DND-41 (cell line): ENCODE results near the gene FAR2.
"Not testable (repeated sequence)": the region's sequence is repeated elsewhere in the genome, so short reads cannot be mapped to it uniquely, and the experiment has no call there.

ENCODE experiments used
- ATAC-seq: fragments of 200-7000 bp; cut with Tn5 transposase; 3 replicates; pipeline ENCODE4 v1.9.1; 2021; ENCODE audit warnings: low read depth; ENCODE audit not compliant: insufficient read depth
- DNase-seq: peaks from one replicate; pipeline ENCODE4 v3.0.0-alpha.2; 2020
- H2AFZ ChIP-seq: 2 replicates; pipeline ENCODE4 v1.6.0; 2012; ENCODE audit warnings: low read depth, low read length
- H3K27ac ChIP-seq: 2 replicates; pipeline ENCODE4 v1.5.1; 2012; ENCODE audit warnings: low read length, inconsistent platforms
- H3K27me3 ChIP-seq: fragments of 200-600 bp; sonication (generic); 2 replicates; pipeline ENCODE4 v1.6.0; 2012; ENCODE audit warnings: low read length, mild to moderate bottlenecking, inconsistent platforms; ENCODE audit not compliant: insufficient read depth, poor library complexity
- H3K36me3 ChIP-seq: 2 replicates; pipeline ENCODE4 v1.5.1; 2012; ENCODE audit warnings: low read length, inconsistent platforms; ENCODE audit not compliant: insufficient read depth
- H3K4me1 ChIP-seq: 2 replicates; pipeline ENCODE4 v1.5.1; 2012; ENCODE audit warnings: mild to moderate bottlenecking, low read length; ENCODE audit not compliant: insufficient read depth
- H3K4me2 ChIP-seq: 2 replicates; pipeline ENCODE4 v1.6.0; 2012; ENCODE audit warnings: mild to moderate bottlenecking, moderate library complexity, low read length, inconsistent platforms; ENCODE audit not compliant: insufficient read depth
- H3K4me3 ChIP-seq, 2 experiments: fragments of 200-600 bp in 1 of 2; shearing (Covaris generic) in 1 of 2; 2 replicates each; pipeline ENCODE4 v1.5.1; 2012 to 2016; ENCODE audit warnings: inconsistent platforms in 2 of 2, low read length in 2 of 2, mild to moderate bottlenecking in 2 of 2, low read depth in 1 of 2, moderate library complexity in 1 of 2
- H3K79me2 ChIP-seq: 2 replicates; pipeline ENCODE4 v1.6.0; 2012; ENCODE audit warnings: low read length, inconsistent platforms; ENCODE audit not compliant: insufficient read depth
- H3K9ac ChIP-seq: 2 replicates; pipeline ENCODE4 v1.6.0; 2012; ENCODE audit warnings: low read depth, mild to moderate bottlenecking, inconsistent platforms, low read length, moderate library complexity
- H3K9me3 ChIP-seq: 2 replicates; pipeline ENCODE4 v1.5.1; 2012; ENCODE audit warnings: low read length, moderate library complexity, mild to moderate bottlenecking, inconsistent platforms; ENCODE audit not compliant: insufficient read depth, severe bottlenecking
- H4K20me1 ChIP-seq: 2 replicates; pipeline ENCODE4 v1.6.0; 2012; ENCODE audit warnings: low read length; ENCODE audit not compliant: insufficient read depth
- CTCF ChIP-seq: IDR thresholded peaks from 2 replicates; pipeline ENCODE4 v1.5.1; 2012; ENCODE audit warnings: borderline replicate concordance, low read length, moderate library complexity, mild to moderate bottlenecking; ENCODE audit not compliant: poor library complexity, severe bottlenecking; ENCODE audit errors: extremely low read depth
- EZH2 ChIP-seq: IDR thresholded peaks from 3 replicates; pipeline ENCODE4 v1.6.1; 2012; ENCODE audit warnings: borderline replicate concordance, low read depth, mild to moderate bottlenecking, moderate library complexity, low read length, inconsistent platforms; ENCODE audit not compliant: severe bottlenecking

Gene FAR2

GRCh38 chr12:29380536-29381523 is 231.8 kb downstream of the FAR2 start, which contains the start of gene ERGIC2:
TSS of gene ERGIC2 (minus strand) at chr12:29381172. CDS start at chr12:29371633, 9,539 bp downstream.
- H3K4me1 ChIP-seq, result peaks cover 26% of the 10 kb centered on the region
- peak within 1 kb of the TSS; percentile 70 for H3K4me2 ChIP-seq
- peaks cover 14% of the 10 kb centered on the region for H3K36me3 ChIP-seq
- H3K27ac ChIP-seq, result peak within 1 kb of the TSS; percentile 90
- DNase-seq, result peak; percentile 93
- no peaks in the 10 kb centered on the region for H3K27me3 ChIP-seq
- no peak for TF ChIP-seq EZH2
- no peak for TF ChIP-seq CTCF
- peaks cover 19% of the 10 kb centered on the region; the same call in 1 of the 2 replicates for H4K20me1 ChIP-seq
- H2AFZ ChIP-seq, result peak within 1 kb of the TSS; percentile 80
- no peaks in the 10 kb centered on the region for H3K9me3 ChIP-seq
- H3K9ac ChIP-seq, result peak within 1 kb of the TSS; percentile 76
- peaks cover 51% of the 10 kb centered on the region for H3K79me2 ChIP-seq
- peak; percentile 90 for ATAC-seq
- peak within 1 kb of the TSS; percentile 46 to 73; a peak in 3 of 4 replicates for H3K4me3 ChIP-seq

DNA sequence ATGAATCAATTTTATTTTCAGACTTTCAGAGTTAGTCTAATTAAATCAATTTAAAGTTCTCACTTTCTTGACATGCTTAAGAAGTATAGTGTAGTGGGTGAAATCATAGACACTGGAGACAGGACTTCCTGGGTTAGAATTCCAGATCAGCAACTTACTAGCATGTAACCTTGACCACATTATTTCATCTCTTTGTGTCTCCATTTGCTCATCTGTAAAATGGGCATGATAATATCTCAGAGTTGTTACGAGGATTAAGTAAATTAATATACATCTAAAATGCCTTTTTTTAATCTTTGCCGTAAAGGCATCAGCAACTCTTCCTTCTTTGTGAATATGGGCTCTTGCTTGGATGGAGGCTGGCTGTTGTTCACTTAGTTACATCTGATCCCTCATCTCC is 233.2 kb downstream of the FAR2 start:
- Histone ChIP-seq H4K20me1 (peaks cover 7% of the 10 kb centered on the region; the same call in 1 of the 2 replicates), H3K9me3 (no peaks in the 10 kb centered on the region), H3K36me3 (peaks cover 10% of the 10 kb centered on the region), H2AFZ (peak overlapping the region; percentile 76), H3K27me3 (no peaks in the 10 kb centered on the region), H3K27ac (no peak overlapping the region), H3K4me2 (peak overlapping the region; percentile 70; the same call in 1 of the 2 replicates), H3K4me3 (no peak overlapping the region), H3K9ac (no peak overlapping the region), H3K4me1 (peaks cover 26% of the 10 kb centered on the region), H3K79me2 (peaks cover 37% of the 10 kb centered on the region)
- ATAC-seq, result no peak
- no peak for DNase-seq
- TF ChIP-seq CTCF, result no peak
- TF ChIP-seq EZH2, result no peak

GRCh38 chr12:29385194-29385593 is 236.1 kb downstream of the FAR2 start:
- not testable (repeated sequence) for H3K9me3 ChIP-seq, H3K9ac ChIP-seq, H3K4me1 ChIP-seq, H3K4me2 ChIP-seq, H3K79me2 ChIP-seq, H3K36me3 ChIP-seq, H3K27ac ChIP-seq, H3K27me3 ChIP-seq, DNase-seq, ATAC-seq, H2AFZ ChIP-seq, H4K20me1 ChIP-seq, H3K4me3 ChIP-seq
